Colonic mucosa (tissue), 4 donors: ENCODE data around the gene ZFAND3. TPM values are rescaled to one million over a fixed set of nuclear protein-coding genes. Genes with fewer than 3 reads are reported as not detected.

ENCODE experiments used
- DNase-seq: peaks from one replicate; pipeline ENCODE4 v3.0.0-alpha.2; 2020
- H3K27ac ChIP-seq: fragments of 200-600 bp; one replicate; pipeline ENCODE4 v1.8.0; 2021
- H3K27me3 ChIP-seq: fragments of 200-600 bp; one replicate; pipeline ENCODE4 v1.8.0; 2021
- H3K36me3 ChIP-seq: fragments of 200-600 bp; one replicate; pipeline ENCODE4 v1.8.0; 2021
- H3K4me1 ChIP-seq: fragments of 200-600 bp; one replicate; pipeline ENCODE4 v1.8.0; 2021; ENCODE audit warnings: mild to moderate bottlenecking
- H3K4me3 ChIP-seq: fragments of 200-600 bp; one replicate; pipeline ENCODE4 v1.8.0; 2021
- H3K9ac ChIP-seq, 2 donors: one replicate each; pipeline ENCODE4 v1.7.0; 2013; ENCODE audit warnings: control low read depth in 2 of 2, low read depth in 2 of 2, low read length in 2 of 2
- H3K9me3 ChIP-seq: fragments of 200-600 bp; one replicate; pipeline ENCODE4 v1.8.0; 2021
- intact Hi-C: fragments of 100-400 bp; cut with DNase I; formaldehyde crosslinking; loops from one replicate; pipeline ENCODE4 v1.14.1; 2022
- total RNA-seq, 2 donors: library from RNA; stranded (reverse); fragmentation: NEBNext Ultra II Directional in 1 of 2; extraction: Animal tissue kit (Norgen Biotek cat#: 25700) in 1 of 2; gene quantifications; one replicate each; pipeline ENCODE4 v1.2.1, GENCODE V29; 2021
- TF ChIP-seq, protein P1 (sequence below): fragments of 200-600 bp; IDR thresholded peaks from one replicate; pipeline ENCODE4 v1.8.0; 2022; ENCODE audit warnings: antibody characterized with exemption, mild to moderate bottlenecking
- donor health status: healthy.
- donor health status: DM: no; HTN: no; CAD: no.
- donor health status: DM: no; HTN: no; CAD: no.

The ZFAND3 gene
- total RNA-seq, 2 donors from 2014 or later: 42.0 to 96.8 TPM

DNA sequence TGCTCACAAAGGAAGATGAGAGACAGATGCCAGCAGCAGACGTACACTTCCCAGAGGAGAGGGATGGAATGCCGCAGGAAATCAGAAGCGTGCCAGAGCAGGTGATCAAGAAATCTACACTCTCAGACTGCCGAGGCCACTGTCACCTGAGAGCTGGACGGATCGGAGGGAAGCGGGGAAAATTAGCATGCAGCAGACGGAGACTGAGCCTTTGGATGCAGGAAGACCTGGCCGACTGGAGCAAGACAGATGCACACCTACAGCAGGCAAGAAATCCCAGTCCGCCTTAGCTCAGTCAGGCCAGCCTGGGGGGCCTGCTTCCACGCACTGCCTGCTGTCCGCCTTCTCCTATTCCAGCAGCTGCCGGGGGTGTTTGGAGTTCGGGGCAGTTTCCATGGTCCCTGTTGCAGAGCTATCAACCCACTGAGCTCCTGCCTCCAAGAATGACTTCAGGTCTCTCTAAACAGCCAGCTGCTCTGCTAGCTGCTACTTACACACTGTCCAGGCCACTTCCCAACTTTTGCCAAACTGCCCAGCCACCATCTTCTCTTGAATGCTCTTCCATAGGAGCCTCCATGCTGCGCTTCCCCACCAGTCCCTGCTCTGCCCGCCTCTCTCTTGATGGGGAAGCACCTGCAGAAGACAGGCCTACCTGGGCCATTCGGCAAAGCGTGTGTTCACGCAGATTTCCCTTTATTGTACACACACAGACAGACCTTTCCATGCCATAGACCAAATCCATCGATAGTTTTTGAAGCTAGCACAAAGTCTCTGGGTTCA is 368.5 kb downstream of the ZFAND3 start:
- H3K9ac ChIP-seq: no peak overlapping the region
- no peaks in the 10 kb centered on the region for H3K4me1 ChIP-seq
- no peaks in the 10 kb centered on the region for H3K9me3 ChIP-seq
- H3K27ac ChIP-seq: no peak overlapping the region
- H3K36me3 ChIP-seq: no peaks in the 10 kb centered on the region
- H3K4me3 ChIP-seq: no peak overlapping the region
- no peaks in the 10 kb centered on the region for H3K27me3 ChIP-seq
- DNase-seq: no peak
- TF ChIP-seq, protein P1, sequence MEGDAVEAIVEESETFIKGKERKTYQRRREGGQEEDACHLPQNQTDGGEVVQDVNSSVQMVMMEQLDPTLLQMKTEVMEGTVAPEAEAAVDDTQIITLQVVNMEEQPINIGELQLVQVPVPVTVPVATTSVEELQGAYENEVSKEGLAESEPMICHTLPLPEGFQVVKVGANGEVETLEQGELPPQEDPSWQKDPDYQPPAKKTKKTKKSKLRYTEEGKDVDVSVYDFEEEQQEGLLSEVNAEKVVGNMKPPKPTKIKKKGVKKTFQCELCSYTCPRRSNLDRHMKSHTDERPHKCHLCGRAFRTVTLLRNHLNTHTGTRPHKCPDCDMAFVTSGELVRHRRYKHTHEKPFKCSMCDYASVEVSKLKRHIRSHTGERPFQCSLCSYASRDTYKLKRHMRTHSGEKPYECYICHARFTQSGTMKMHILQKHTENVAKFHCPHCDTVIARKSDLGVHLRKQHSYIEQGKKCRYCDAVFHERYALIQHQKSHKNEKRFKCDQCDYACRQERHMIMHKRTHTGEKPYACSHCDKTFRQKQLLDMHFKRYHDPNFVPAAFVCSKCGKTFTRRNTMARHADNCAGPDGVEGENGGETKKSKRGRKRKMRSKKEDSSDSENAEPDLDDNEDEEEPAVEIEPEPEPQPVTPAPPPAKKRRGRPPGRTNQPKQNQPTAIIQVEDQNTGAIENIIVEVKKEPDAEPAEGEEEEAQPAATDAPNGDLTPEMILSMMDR: no peak
- intact Hi-C loops: no loop called here

DNA sequence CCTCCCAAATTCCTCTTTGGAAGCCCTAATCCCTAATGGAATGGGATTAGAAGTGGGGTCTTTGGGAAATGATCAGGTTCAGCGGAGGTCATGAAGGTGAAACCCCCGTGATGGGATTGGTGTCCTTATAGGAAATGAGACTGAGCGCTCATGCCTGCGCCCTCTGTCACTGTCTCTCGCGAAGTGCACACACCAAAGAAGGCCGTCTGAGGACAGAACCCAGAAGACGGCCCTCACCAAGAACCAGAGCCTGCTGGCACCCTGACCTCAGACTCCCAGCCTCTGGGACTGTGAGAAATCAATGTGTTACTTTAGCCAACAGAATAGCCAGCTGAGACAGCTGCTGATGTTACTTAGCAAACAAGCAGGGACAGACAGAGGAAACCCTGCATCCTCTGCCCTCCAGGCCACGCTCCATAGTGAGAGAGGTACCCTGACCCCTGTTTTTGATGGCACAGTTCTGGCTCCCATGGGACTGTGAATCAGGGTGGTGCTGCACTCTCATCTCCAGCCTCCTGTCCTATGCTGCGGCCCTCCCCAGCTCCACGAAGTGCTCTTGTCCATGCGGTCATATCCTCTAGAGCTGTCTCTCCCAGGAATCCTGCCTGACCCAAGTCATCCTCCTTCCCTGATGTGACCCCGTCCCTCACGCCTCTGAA is 369.3 kb downstream of the ZFAND3 start:
- TF ChIP-seq, protein P1: no peak
- no peak overlapping the region for H3K4me3 ChIP-seq
- no peaks in the 10 kb centered on the region for H3K4me1 ChIP-seq
- H3K9me3 ChIP-seq: no peaks in the 10 kb centered on the region
- intact Hi-C loops: no loop called here
- H3K36me3 ChIP-seq: no peaks in the 10 kb centered on the region
- no peaks in the 10 kb centered on the region for H3K27me3 ChIP-seq
- no peak for DNase-seq
- H3K27ac ChIP-seq: no peak overlapping the region
- H3K9ac ChIP-seq: no peak overlapping the region

DNA sequence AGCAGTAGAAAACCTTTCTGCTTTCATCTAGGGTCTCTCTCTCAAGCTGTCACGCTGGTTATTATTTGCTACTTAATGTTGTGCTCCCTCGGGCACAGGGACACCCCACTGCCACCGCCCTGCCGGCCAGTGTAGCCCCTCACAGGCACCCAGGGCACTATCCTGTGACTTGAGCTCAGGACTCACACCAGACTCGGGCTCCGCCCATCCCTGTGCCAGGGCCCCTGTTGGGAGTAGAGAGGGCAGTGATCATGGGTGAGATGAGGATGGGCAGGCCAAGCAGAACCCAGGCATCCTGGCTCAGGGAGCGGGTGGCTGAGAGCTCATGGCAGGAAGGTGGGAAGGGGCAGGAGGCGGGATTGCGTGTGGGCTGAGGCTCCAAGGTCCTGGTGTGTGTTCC is 371.9 kb downstream of the ZFAND3 start:
- TF ChIP-seq, protein P1: no peak
- H3K27ac ChIP-seq: no peak overlapping the region
- DNase-seq: no peak
- no peak overlapping the region for H3K9ac ChIP-seq
- no peak overlapping the region for H3K4me3 ChIP-seq
- no peaks in the 10 kb centered on the region for H3K36me3 ChIP-seq
- intact Hi-C loops: no loop called here
- no peaks in the 10 kb centered on the region for H3K27me3 ChIP-seq
- H3K9me3 ChIP-seq: no peaks in the 10 kb centered on the region
- no peaks in the 10 kb centered on the region for H3K4me1 ChIP-seq

DNA sequence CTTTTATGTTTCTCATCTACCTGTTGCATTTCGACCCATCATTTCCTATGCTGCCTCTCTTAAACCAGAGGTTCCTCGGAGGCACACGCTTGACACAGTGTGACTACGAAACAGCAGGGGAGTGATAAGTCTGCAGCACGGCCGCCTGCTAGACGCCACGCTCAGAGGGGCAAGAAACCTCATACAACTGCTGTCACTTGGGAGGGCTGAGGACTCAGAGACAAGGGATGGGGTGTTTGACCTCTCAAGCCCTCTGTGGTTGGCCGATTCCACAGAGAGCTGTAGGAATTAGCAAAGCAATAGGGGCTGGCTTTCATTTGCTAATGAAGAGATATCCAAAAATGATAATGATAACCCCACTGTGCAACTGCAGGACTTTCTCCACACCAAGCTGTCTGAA is 372.5 kb downstream of the ZFAND3 start:
- H3K27ac ChIP-seq: no peak overlapping the region
- no peaks in the 10 kb centered on the region for H3K36me3 ChIP-seq
- H3K9me3 ChIP-seq: no peaks in the 10 kb centered on the region
- no peak overlapping the region for H3K9ac ChIP-seq
- H3K4me1 ChIP-seq: no peaks in the 10 kb centered on the region
- no peak for DNase-seq
- intact Hi-C loops: no loop called here
- H3K27me3 ChIP-seq: no peaks in the 10 kb centered on the region
- TF ChIP-seq, protein P1: no peak
- H3K4me3 ChIP-seq: no peak overlapping the region

DNA sequence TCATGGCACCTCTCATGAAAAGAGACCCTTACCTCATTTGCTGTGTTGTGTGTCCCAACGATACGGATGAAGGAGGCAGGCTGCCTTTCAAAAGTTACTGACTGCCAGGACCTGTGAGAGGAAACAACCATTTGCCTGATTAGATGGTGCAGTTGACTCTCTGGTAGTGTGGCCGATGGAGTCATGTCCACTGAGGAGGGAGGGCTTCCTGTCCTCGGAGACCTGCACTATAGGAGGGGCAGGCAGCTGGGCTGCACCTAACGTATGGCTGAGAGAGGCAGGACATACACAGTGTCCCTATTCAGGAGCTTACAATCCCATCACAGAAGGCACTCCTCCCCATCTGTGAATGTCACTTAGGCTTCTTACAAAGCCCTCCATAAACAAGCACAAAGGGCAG is 373.0 kb downstream of the ZFAND3 start:
- intact Hi-C loops: no loop called here
- no peaks in the 10 kb centered on the region for H3K27me3 ChIP-seq
- TF ChIP-seq, protein P1: no peak
- no peak overlapping the region for H3K9ac ChIP-seq
- no peaks in the 10 kb centered on the region for H3K9me3 ChIP-seq
- H3K4me1 ChIP-seq: no peaks in the 10 kb centered on the region
- H3K4me3 ChIP-seq: no peak overlapping the region
- no peak for DNase-seq
- no peaks in the 10 kb centered on the region for H3K36me3 ChIP-seq
- no peak overlapping the region for H3K27ac ChIP-seq
